Activated naive CD8-positive, alpha-beta T cell (primary cell): Measurements from ENCODE around the gene CRACR2B.

Experiments used
- H3K27ac Mint-ChIP-seq: one replicate; pipeline ENCODE4 v1.8.0; 2021; ENCODE audit warnings: mixed read lengths
- H3K27me3 Mint-ChIP-seq: one replicate; pipeline ENCODE4 v1.8.0; 2021; ENCODE audit warnings: mixed read lengths
- H3K36me3 Mint-ChIP-seq: one replicate; pipeline ENCODE4 v1.8.0; 2021; ENCODE audit warnings: mixed read lengths
- H3K4me1 Mint-ChIP-seq: one replicate; pipeline ENCODE4 v1.8.0; 2021; ENCODE audit warnings: low read depth, mixed read lengths
- H3K4me3 Mint-ChIP-seq: one replicate; pipeline ENCODE4 v1.8.0; 2021; ENCODE audit warnings: mild to moderate bottlenecking, mixed read lengths
- H3K9me3 Mint-ChIP-seq: one replicate; pipeline ENCODE4 v1.8.0; 2021; ENCODE audit warnings: low read depth, mixed read lengths

Gene CRACR2B

DNA sequence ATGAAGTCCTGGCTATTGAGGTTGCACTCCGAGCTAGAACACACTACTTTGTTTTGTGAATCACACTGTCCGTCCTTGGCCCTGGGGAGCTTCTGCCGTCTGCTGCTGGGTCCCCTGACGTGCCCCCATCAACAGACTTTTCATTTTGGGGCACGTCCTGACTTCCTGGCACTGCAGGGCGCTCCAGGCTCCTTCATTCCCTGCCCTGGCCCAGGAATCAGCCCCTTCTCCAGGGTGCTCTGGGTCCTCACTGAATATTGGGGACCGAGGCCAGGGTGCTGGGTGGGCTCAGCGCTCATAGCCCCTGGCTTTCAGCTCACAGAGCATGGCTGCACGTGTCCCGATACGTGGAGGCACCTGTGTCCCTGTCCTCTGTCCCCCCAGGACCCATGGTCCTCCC is 37.2 kb downstream of the CRACR2B start:
- H3K36me3 Mint-ChIP-seq: no peaks in the 10 kb centered on the region
- H3K4me1 Mint-ChIP-seq: no peaks in the 10 kb centered on the region
- H3K9me3 Mint-ChIP-seq: no peaks in the 10 kb centered on the region
- H3K27ac Mint-ChIP-seq: no peak overlapping the region
- H3K4me3 Mint-ChIP-seq: no peak overlapping the region
- H3K27me3 Mint-ChIP-seq: no peaks in the 10 kb centered on the region

DNA sequence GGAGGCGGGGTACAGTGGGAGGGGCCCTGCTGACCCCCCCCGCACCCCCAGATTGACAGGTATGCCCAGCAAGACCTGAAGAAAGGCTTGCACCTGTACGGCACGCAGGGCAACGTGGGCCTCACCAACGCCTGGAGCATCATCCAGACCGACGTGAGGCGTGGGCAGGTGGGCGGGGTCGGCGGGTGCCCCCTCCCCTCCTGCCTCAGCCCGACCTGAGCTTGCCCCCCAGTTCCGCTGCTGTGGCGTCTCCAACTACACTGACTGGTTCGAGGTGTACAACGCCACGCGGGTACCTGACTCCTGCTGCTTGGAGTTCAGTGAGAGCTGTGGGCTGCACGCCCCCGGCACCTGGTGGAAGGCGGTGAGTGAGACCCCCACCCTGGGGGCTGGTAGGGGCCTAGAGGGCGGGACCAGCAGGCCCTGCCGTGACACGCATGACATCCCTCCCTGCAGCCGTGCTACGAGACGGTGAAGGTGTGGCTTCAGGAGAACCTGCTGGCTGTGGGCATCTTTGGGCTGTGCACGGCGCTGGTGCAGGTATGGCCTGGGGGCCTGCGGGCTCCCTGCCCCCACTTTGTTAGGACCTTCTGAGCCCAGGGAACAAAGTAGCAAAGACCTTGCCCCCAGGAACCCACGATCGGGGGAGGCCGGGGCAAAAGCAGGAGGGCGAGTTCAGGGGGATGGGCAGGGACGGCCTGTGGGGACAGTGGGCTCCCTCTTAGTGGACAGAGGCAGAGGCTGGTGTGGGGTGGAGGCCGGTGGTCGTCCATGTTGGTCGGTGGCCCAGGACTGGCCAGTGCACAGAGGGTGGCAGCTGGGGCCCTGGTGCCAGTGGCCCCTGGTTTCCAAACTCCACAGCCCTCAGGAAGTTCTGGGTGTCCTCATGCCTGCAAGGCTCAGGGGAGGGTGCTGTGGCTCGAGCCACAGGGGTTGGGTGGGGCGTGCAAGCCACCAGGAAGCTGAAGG is 38.0 kb downstream of the CRACR2B start:
- H3K4me1 Mint-ChIP-seq: no peaks in the 10 kb centered on the region
- no peaks in the 10 kb centered on the region for H3K27me3 Mint-ChIP-seq
- no peak overlapping the region for H3K4me3 Mint-ChIP-seq
- no peaks in the 10 kb centered on the region for H3K36me3 Mint-ChIP-seq
- no peaks in the 10 kb centered on the region for H3K9me3 Mint-ChIP-seq
- H3K27ac Mint-ChIP-seq: no peak overlapping the region

GRCh38 chr11:866481-866880 is 38.8 kb downstream of the CRACR2B start:
- H3K4me3 Mint-ChIP-seq: no peak overlapping the region
- no peaks in the 10 kb centered on the region for H3K9me3 Mint-ChIP-seq
- H3K27me3 Mint-ChIP-seq: no peaks in the 10 kb centered on the region
- H3K27ac Mint-ChIP-seq: no peak overlapping the region
- H3K4me1 Mint-ChIP-seq: no peaks in the 10 kb centered on the region
- H3K36me3 Mint-ChIP-seq: no peaks in the 10 kb centered on the region

DNA sequence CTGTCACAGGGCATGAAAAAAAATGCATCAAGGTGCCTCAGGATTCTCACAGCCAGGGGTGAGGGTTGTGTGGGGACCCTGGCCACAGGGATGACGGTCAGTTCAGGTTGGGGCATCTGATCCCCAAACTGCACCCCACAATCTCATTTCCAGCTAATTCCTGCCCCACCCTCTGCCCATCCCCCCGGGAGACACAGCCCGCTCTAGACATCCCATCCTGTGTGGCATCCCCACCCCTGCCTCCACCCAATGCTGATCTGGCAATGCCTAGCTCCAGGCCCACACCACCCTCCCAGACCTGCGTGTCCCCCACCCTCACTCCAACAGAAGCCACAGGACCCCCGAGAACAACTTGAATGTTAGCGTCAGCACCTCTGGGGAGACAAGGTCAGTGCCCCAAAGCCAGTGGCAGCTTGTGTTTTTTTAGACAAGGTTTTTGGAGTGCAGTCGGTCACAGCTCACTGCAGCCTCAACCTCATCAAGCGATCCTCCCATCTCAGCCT is 40.2 kb downstream of the CRACR2B start:
- Mint-ChIP-seq H3K27me3 (no peaks in the 10 kb centered on the region), H3K4me3 (no peak overlapping the region), H3K27ac (no peak overlapping the region), H3K36me3 (no peaks in the 10 kb centered on the region), H3K4me1 (no peaks in the 10 kb centered on the region), H3K9me3 (no peaks in the 10 kb centered on the region)

DNA sequence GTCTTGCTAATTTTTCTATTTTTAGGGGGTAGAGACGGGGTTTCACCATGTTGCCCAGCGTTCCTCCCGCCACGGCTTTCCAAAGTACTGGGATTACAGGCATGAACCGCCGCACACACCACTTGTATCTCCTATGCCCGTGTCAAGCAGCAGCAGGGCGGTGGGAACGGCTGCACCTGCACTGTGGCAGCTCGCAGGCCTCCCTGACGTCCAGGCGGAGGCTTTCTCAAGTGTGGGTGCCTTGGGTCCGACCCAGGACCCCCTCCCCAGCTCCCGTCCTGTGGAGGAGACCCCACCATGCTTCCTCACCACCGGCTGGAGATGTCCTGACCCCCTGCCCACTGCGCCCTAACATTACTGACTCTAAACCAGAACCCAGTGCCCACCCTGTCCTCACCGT is 40.7 kb downstream of the CRACR2B start:
- no peaks in the 10 kb centered on the region for H3K27me3 Mint-ChIP-seq
- H3K4me3 Mint-ChIP-seq: no peak overlapping the region
- no peaks in the 10 kb centered on the region for H3K9me3 Mint-ChIP-seq
- no peaks in the 10 kb centered on the region for H3K4me1 Mint-ChIP-seq
- H3K36me3 Mint-ChIP-seq: no peaks in the 10 kb centered on the region
- H3K27ac Mint-ChIP-seq: no peak overlapping the region

DNA sequence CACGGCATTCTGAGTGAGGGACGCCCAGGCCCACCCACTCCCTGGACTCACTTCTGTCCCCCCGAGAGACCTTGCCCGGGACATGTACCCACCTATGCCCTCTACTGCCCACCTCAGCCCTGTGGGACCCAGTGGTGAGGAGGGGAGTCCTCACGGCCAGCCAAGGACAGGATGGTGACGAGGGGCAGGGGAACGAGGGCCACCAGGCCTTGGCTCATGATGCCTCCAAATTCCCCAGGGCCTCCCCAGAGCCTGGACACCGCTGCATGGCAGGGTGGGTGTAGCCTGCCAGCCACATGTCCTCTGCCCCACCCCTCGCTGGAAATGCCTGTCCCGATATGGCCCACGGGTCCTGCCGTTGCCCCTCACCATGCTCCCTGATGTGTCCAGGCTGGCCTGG is 41.1 kb downstream of the CRACR2B start:
- Mint-ChIP-seq H3K36me3 (no peaks in the 10 kb centered on the region), H3K4me3 (no peak overlapping the region), H3K27ac (no peak overlapping the region), H3K27me3 (no peaks in the 10 kb centered on the region), H3K4me1 (no peaks in the 10 kb centered on the region), H3K9me3 (no peaks in the 10 kb centered on the region)

DNA sequence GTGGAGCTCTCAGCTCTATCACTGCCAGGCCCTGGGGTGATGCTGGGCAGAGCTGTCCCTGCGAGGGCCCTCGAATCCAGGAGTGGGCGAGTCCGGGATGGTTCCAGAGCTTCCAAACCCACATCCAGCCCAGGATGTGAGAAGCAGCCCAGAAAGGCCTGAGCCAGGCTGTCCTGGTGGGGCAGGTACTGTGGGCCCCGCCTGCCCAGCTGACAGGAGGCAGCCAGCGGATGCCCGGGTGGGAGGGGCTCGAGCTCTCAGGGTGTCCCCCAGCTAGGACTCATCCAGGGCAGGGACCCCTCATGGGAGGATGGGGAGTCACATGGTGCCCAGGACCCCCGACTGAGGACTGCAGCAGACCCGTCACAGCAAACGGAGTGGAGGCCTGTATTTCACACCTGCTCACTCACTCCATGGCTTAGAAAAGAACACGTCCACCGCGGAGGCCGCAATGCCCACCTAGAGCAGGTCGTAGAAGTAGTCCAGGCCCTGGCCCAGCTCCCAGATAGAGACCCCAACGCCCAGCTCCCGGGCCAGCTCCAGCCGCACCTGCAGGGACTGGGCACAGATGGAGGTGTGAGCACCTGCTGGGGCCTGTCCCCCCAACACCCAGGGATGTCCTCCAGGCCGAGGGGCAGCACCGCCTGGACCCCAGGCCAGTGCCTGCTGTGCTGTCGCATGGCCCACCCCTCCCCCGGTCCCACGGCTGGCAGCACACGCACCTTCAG is 41.8 kb downstream of the CRACR2B start:
- H3K36me3 Mint-ChIP-seq: no peaks in the 10 kb centered on the region
- H3K27ac Mint-ChIP-seq: no peak overlapping the region

GRCh38 chr11:870127-870413 is 42.4 kb downstream of the CRACR2B start:
- Mint-ChIP-seq H3K36me3 (no peaks in the 10 kb centered on the region), H3K27me3 (no peaks in the 10 kb centered on the region), H3K4me3 (no peak overlapping the region), H3K4me1 (no peaks in the 10 kb centered on the region), H3K9me3 (no peaks in the 10 kb centered on the region), H3K27ac (no peak overlapping the region)

More for the DNA sequence above, 41.8 kb downstream of the CRACR2B start:
- Mint-ChIP-seq H3K4me3 (no peak overlapping the region), H3K4me1 (no peaks in the 10 kb centered on the region), H3K9me3 (no peaks in the 10 kb centered on the region), H3K27me3 (no peaks in the 10 kb centered on the region)

DNA sequence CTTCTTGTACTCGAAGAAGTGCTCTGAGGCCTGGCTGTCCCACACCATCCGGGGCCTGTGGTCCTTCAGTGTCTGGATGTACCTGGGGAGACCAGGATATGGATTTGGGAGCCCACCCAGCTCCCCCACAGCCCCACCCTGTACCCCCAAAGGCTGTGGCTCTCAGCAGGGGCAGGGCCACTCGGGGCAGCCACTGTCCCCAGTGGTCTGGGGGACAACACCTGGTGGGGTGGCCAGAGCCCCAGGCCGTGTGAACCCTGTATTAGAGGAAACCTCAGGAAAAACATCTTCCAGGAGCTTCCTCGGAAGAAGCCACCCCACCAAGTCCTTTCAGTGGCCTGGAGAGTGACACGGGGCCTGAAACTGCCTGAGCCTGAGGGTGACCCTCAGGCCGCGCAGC is 42.7 kb downstream of the CRACR2B start:
- H3K36me3 Mint-ChIP-seq: no peaks in the 10 kb centered on the region
- H3K27ac Mint-ChIP-seq: no peak overlapping the region
- no peaks in the 10 kb centered on the region for H3K27me3 Mint-ChIP-seq
- H3K9me3 Mint-ChIP-seq: no peaks in the 10 kb centered on the region
- H3K4me3 Mint-ChIP-seq: no peak overlapping the region
- H3K4me1 Mint-ChIP-seq: no peaks in the 10 kb centered on the region

DNA sequence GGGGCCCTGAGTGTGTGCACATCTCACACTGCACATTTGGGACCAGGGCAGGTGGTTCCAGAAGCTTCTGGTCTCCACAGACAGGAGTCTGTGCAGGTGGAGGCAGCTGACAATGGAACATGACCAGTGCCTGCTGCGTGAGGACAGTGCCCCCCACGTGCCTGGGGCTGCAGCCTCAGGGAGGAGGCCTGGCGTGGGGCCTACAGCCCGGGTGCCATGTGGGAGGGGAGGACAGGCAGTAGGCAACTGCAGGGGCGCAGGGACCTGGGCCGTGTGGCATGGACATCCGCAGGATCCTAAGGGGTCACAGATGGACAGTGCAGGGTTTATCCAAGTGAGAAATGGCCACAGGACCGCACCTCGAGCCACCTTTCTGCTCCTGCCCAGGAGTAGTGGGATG is 43.8 kb downstream of the CRACR2B start:
- Mint-ChIP-seq H3K27me3 (no peaks in the 10 kb centered on the region), H3K36me3 (no peaks in the 10 kb centered on the region), H3K4me1 (no peaks in the 10 kb centered on the region), H3K9me3 (no peaks in the 10 kb centered on the region), H3K4me3 (no peak overlapping the region), H3K27ac (no peak overlapping the region)

- H3K27ac Mint-ChIP-seq: no peak overlapping the region
Measured at GRCh38 chr11:872799-873198, 45.1 kb downstream of the CRACR2B start.

DNA sequence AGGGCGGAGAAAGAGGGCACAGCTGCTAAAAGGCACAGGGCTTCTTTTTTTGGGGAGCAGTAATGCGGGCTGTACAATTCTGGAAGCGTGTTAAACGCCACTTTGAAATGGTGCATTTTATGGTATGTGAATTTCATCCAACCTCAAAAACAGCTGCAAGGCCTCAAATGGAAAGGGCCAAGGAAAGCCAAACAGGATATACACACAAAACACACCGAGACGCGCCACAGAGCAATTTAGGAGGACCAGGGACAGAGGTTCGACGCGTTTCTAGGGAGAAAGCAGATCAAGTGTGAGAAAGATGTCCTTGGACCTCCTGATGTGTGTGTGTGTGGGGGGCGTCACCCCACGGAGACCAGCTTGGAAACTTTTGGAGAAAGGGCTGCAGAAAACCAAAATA is 46.0 kb downstream of the CRACR2B start:
- Mint-ChIP-seq H3K36me3 (no peaks in the 10 kb centered on the region), H3K27ac (no peak overlapping the region), H3K27me3 (no peaks in the 10 kb centered on the region), H3K9me3 (no peaks in the 10 kb centered on the region), H3K4me3 (no peak overlapping the region), H3K4me1 (no peaks in the 10 kb centered on the region)

More at GRCh38 chr11:872799-873198, 45.1 kb downstream of the CRACR2B start:
- Mint-ChIP-seq H3K4me3 (no peak overlapping the region), H3K4me1 (no peaks in the 10 kb centered on the region), H3K9me3 (no peaks in the 10 kb centered on the region), H3K36me3 (no peaks in the 10 kb centered on the region), H3K27me3 (no peaks in the 10 kb centered on the region)

GRCh38 chr11:875203-875602 is 47.5 kb downstream of the CRACR2B start:
- H3K4me3 Mint-ChIP-seq: no peak overlapping the region
- H3K27me3 Mint-ChIP-seq: no peaks in the 10 kb centered on the region
- no peaks in the 10 kb centered on the region for H3K9me3 Mint-ChIP-seq
- H3K36me3 Mint-ChIP-seq: peaks cover 2% of the 10 kb centered on the region
- H3K4me1 Mint-ChIP-seq: no peaks in the 10 kb centered on the region
- no peak overlapping the region for H3K27ac Mint-ChIP-seq

- no peak overlapping the region for H3K4me3 Mint-ChIP-seq
- no peaks in the 10 kb centered on the region for H3K27me3 Mint-ChIP-seq
- no peaks in the 10 kb centered on the region for H3K9me3 Mint-ChIP-seq
- peaks cover 2% of the 10 kb centered on the region for H3K36me3 Mint-ChIP-seq
- H3K27ac Mint-ChIP-seq: no peak overlapping the region
- H3K4me1 Mint-ChIP-seq: no peaks in the 10 kb centered on the region
Measured at GRCh38 chr11:875769-876301, 48.1 kb downstream of the CRACR2B start.

GRCh38 chr11:876545-876944 is 48.8 kb downstream of the CRACR2B start:
- H3K27me3 Mint-ChIP-seq: no peaks in the 10 kb centered on the region
- H3K9me3 Mint-ChIP-seq: no peaks in the 10 kb centered on the region
- no peaks in the 10 kb centered on the region for H3K4me1 Mint-ChIP-seq
- no peak overlapping the region for H3K27ac Mint-ChIP-seq
- no peak overlapping the region for H3K4me3 Mint-ChIP-seq
- H3K36me3 Mint-ChIP-seq: peaks cover 2% of the 10 kb centered on the region
